Bronchus fibroblast of lung (primary cell): Measurements from ENCODE around the gene PPP1CB. TPM values are rescaled to one million over a fixed set of nuclear protein-coding genes. Genes with fewer than 3 reads are reported as not detected.

ENCODE experiments used
- total RNA-seq: library from RNA; depleted of rRNA; stranded (reverse); fragments of >200 nt; gene quantifications from 2 replicates; pipeline ENCODE4 v1.2.3, GENCODE V29; 2015

Gene PPP1CB
- total RNA-seq: 82.7 and 87.9 TPM in 2 replicates

DNA sequence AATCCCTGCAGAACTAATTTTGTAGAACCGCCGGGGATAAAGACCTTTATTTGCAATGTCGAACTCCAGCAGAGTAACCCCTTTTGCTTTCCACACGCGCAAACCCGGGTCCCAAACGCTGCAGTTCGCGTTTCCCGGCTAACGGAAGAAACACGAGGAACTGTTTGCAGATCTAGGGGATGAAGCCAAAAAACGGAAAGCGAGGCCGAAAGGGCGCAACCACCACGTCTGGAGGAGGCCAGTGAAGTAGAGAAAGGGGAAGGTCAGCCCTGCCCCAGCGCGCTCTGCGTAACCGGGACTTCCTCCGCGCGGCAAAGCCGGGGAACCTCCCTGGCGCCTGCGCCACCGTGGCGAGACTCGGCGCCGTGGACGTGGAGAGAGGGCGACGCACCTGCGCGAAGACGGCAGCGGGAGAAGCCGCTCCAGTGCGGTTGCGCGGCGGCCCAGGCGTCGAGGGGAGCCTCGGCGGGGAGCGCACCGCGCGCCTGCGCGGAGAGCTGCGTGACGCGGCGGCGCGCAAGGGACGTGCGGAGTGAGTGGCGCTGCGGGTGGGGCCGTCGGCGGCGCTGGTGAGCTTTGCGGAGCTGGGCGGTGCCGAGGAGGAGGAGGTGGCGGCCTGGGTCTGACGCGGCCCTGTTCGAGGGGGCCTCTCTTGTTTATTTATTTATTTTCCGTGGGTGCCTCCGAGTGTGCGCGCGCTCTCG, at the start of gene PPP1CB:
Gene PPP1CB, plus strand, starts transcription at position 579 of the 704 bp plus-strand sequence. CDS start 295 bp downstream, outside the sequence.

GRCh38 chr2:28810384-28811285, 59.0 kb downstream of the PPP1CB start, which contains the start of gene SPDYA:
Gene SPDYA (plus strand): TSS chr2:28810834. CDS start chr2:28816015, 5,181 bp downstream.

Other genes with a start within 250 kb of the PPP1CB start
- 0.15 and 0.17 TPM in 2 replicates for gene SPDYA, start 59.0 kb downstream of the PPP1CB start, total RNA-seq
- 7.6 and 11.1 TPM in 2 replicates for gene TRMT61B, start 118.5 kb downstream of the PPP1CB start, total RNA-seq
- 35.5 and 39.4 TPM in 2 replicates for gene WDR43, start 142.8 kb downstream of the PPP1CB start, total RNA-seq
- under 0.01 TPM in 1 of 2 replicates, not detected in the other for gene TOGARAM2, start 229.5 kb downstream of the PPP1CB start, total RNA-seq